ENCODE data around the gene ANKMY2. TPM values are rescaled to one million over a fixed set of nuclear protein-coding genes. Genes with fewer than 3 reads are reported as not detected.

Gene ANKMY2
- total RNA-seq, 1 donor from 2014 or later = 10.9 TPM

GRCh38 chr7:16583834-16584233 is 61.7 kb downstream of the ANKMY2 start:
- no peak for TF ChIP-seq CTCF (IDR thresholded peaks at IDR 0.05; ENCODE audit: insufficient read depth, low read length, poor library complexity, severe bottlenecking)
- Histone ChIP-seq H3K4me3 (ENCODE audit: low read depth, low read length) (no peak overlapping the region), H3K27me3 (ENCODE audit: control insufficient read depth, insufficient read depth, low read length) (no peaks in the 10 kb centered on the region), H3K36me3 (ENCODE audit: control insufficient read depth, insufficient read depth, low read length) (no peaks in the 10 kb centered on the region)
- no peak for DNase-seq (ENCODE audit: low read depth)

GRCh38 chr7:16581286-16581685 is 64.3 kb downstream of the ANKMY2 start:
- H3K36me3 ChIP-seq (ENCODE audit: control insufficient read depth, insufficient read depth, low read length) = no peaks in the 10 kb centered on the region
- no peak for TF ChIP-seq CTCF (IDR thresholded peaks at IDR 0.05; ENCODE audit: insufficient read depth, low read length, poor library complexity, severe bottlenecking)
- DNase-seq (ENCODE audit: low read depth) = no peak

GRCh38 chr7:16579216-16579615 is 66.3 kb downstream of the ANKMY2 start:
- no peak for DNase-seq (ENCODE audit: low read depth)
- Histone ChIP-seq H3K27me3 (ENCODE audit: control insufficient read depth, insufficient read depth, low read length) (no peaks in the 10 kb centered on the region), H3K4me3 (ENCODE audit: low read depth, low read length) (no peak overlapping the region), H3K36me3 (ENCODE audit: control insufficient read depth, insufficient read depth, low read length) (no peaks in the 10 kb centered on the region)
- no peak for TF ChIP-seq CTCF (IDR thresholded peaks at IDR 0.05; ENCODE audit: insufficient read depth, low read length, poor library complexity, severe bottlenecking)

More at GRCh38 chr7:16581286-16581685, 64.3 kb downstream of the ANKMY2 start:
- no peak overlapping the region for H3K4me3 ChIP-seq (ENCODE audit: low read depth, low read length)
- H3K27me3 ChIP-seq (ENCODE audit: control insufficient read depth, insufficient read depth, low read length) = no peaks in the 10 kb centered on the region

GRCh38 chr7:16571941-16572340 is 73.6 kb downstream of the ANKMY2 start:
- no peak for DNase-seq (ENCODE audit: low read depth)
- Histone ChIP-seq H3K27me3 (ENCODE audit: control insufficient read depth, insufficient read depth, low read length) (no peaks in the 10 kb centered on the region), H3K4me3 (ENCODE audit: low read depth, low read length) (no peak overlapping the region), H3K36me3 (ENCODE audit: control insufficient read depth, insufficient read depth, low read length) (no peaks in the 10 kb centered on the region)
- no peak for TF ChIP-seq CTCF (IDR thresholded peaks at IDR 0.05; ENCODE audit: insufficient read depth, low read length, poor library complexity, severe bottlenecking)

- DNase-seq (ENCODE audit: low read depth) = peak; percentile 16
These were observed 80.6 kb downstream of the ANKMY2 start for GRCh38 chr7:16564909-16565426.

More at GRCh38 chr7:16564909-16565426, 80.6 kb downstream of the ANKMY2 start:
- Histone ChIP-seq H3K36me3 (ENCODE audit: control insufficient read depth, insufficient read depth, low read length) (no peaks in the 10 kb centered on the region), H3K4me3 (ENCODE audit: low read depth, low read length) (no peak overlapping the region), H3K27me3 (ENCODE audit: control insufficient read depth, insufficient read depth, low read length) (no peaks in the 10 kb centered on the region)
- peak; percentile 64 for TF ChIP-seq CTCF (IDR thresholded peaks at IDR 0.05; ENCODE audit: insufficient read depth, low read length, poor library complexity, severe bottlenecking)

Data from kidney epithelial cell (primary cell).